Chondrocyte (in vitro differentiated cells): ENCODE data around the gene ABCA12. TPM values are rescaled to one million over a fixed set of nuclear protein-coding genes. Genes with fewer than 3 reads are reported as not detected.

Experiments
- DNase-seq: peaks from one replicate; pipeline ENCODE4 v3.0.0; 2021; ENCODE audit warnings: mixed read lengths, low spot score
- H3K27ac Mint-ChIP-seq: one replicate; pipeline ENCODE4 v1.8.0; 2021; ENCODE audit warnings: mild to moderate bottlenecking, moderate library complexity, mixed read lengths; ENCODE audit not compliant: unreplicated experiment
- H3K27me3 Mint-ChIP-seq: 2 replicates; pipeline ENCODE4 v1.8.0; 2021; ENCODE audit warnings: low read depth, mixed read lengths
- H3K36me3 Mint-ChIP-seq: 2 replicates; pipeline ENCODE4 v1.8.0; 2021; ENCODE audit warnings: low read depth, mixed read lengths
- H3K4me1 Mint-ChIP-seq: 2 replicates; pipeline ENCODE4 v1.8.0; 2021; ENCODE audit warnings: low read depth, mild to moderate bottlenecking, mixed read lengths
- H3K4me3 Mint-ChIP-seq: one replicate; pipeline ENCODE4 v1.8.0; 2021; ENCODE audit warnings: mild to moderate bottlenecking, moderate library complexity, mixed read lengths; ENCODE audit not compliant: unreplicated experiment
- H3K9me3 Mint-ChIP-seq: 2 replicates; pipeline ENCODE4 v1.8.0; 2021; ENCODE audit warnings: low read depth, mixed read lengths
- CTCF ChIP-seq: fragments of 200-600 bp; sonication (generic); IDR thresholded peaks from 2 replicates; pipeline ENCODE4 v1.5.0; 2021; ENCODE audit warnings: antibody characterized with exemption, mild to moderate bottlenecking, moderate library complexity
- total RNA-seq: library from RNA; stranded (reverse); gene quantifications from 3 replicates; pipeline ENCODE4 v1.2.1, GENCODE V29; 2021

The ABCA12 gene
- total RNA-seq, 1 donor from 2014 or later: 0.40 TPM

DNA sequence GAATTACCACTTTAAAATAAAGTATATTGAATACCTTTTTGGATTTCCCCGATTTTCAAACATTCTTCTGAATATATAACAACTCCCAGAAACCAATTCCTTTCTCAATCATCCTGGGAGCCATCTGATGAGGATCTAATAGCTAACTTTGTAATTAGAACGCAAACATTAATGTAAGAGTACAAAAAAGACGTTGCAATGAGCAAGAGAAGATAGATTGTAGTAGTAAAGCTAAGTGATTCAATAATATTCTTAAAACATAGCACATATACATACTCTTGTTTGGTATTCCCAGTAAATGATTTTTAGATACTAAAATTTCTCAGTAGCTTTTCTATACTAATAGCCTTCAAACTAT is 1.1 kb downstream of the ABCA12 start:
- Mint-ChIP-seq H3K4me1 (peaks cover 36% of the 10 kb centered on the region), H3K27me3 (no peaks in the 10 kb centered on the region), H3K27ac (peak overlapping the region; percentile 18), H3K9me3 (peaks cover 9% of the 10 kb centered on the region), H3K4me3 (no peak overlapping the region), H3K36me3 (peaks cover 4% of the 10 kb centered on the region)
- no peak for TF ChIP-seq CTCF
- no peak for DNase-seq

- H3K4me1 Mint-ChIP-seq: peaks cover 38% of the 10 kb centered on the region
- H3K4me3 Mint-ChIP-seq: no peak overlapping the region
- DNase-seq: no peak
- peaks cover 5% of the 10 kb centered on the region for H3K36me3 Mint-ChIP-seq
- peaks cover 9% of the 10 kb centered on the region for H3K9me3 Mint-ChIP-seq
- no peak overlapping the region for H3K27ac Mint-ChIP-seq
- no peak for TF ChIP-seq CTCF
- no peaks in the 10 kb centered on the region for H3K27me3 Mint-ChIP-seq
Measured at GRCh38 chr2:215136669-215137328, 1.6 kb downstream of the ABCA12 start.

DNA sequence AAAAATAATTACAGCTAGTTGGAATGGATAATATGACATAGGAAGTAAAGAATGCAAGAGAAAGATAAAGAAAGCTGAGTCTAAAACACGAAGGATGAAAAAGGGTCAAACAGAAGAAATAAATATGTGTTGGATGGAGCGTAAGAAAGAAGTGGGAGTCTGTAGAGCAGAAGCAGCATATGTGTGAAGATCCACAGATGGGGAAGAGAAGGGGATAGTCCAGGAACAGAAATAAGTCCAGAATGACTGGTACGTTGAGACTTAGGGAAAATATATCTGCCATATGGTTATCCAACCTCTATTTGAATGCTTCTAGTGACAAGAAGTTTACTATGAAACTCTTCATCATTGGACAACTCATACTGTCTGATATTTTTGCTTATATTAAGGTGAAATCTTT is 18.0 kb downstream of the ABCA12 start:
- no peak overlapping the region for H3K4me3 Mint-ChIP-seq
- peaks cover 11% of the 10 kb centered on the region for H3K27me3 Mint-ChIP-seq
- H3K9me3 Mint-ChIP-seq: peaks cover 13% of the 10 kb centered on the region
- H3K36me3 Mint-ChIP-seq: peaks cover 2% of the 10 kb centered on the region
- no peak overlapping the region for H3K27ac Mint-ChIP-seq
- TF ChIP-seq CTCF: no peak
- no peaks in the 10 kb centered on the region for H3K4me1 Mint-ChIP-seq
- DNase-seq: no peak

DNA sequence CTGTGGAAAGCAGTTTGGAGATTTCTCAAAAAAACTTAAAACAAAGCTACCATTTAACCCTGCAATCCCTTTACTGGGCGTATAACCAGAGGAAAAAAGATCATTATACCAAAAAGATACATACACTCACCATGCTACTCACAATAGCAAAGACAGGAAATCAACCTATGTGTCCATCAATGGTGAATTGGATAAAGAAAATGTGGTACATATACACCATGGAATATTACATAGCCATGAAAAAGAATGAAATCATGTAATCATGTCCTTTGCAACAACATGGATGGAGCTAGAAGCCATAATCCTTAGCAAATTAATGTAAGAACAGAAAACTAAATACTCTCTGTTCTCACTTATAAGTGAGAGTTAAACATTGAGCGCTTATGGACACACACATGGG is 18.6 kb downstream of the ABCA12 start:
- Mint-ChIP-seq H3K4me3 (no peak overlapping the region), H3K27me3 (peaks cover 11% of the 10 kb centered on the region), H3K27ac (no peak overlapping the region), H3K4me1 (no peaks in the 10 kb centered on the region), H3K9me3 (peaks cover 13% of the 10 kb centered on the region), H3K36me3 (peaks cover 2% of the 10 kb centered on the region)
- DNase-seq: no peak
- no peak for TF ChIP-seq CTCF

DNA sequence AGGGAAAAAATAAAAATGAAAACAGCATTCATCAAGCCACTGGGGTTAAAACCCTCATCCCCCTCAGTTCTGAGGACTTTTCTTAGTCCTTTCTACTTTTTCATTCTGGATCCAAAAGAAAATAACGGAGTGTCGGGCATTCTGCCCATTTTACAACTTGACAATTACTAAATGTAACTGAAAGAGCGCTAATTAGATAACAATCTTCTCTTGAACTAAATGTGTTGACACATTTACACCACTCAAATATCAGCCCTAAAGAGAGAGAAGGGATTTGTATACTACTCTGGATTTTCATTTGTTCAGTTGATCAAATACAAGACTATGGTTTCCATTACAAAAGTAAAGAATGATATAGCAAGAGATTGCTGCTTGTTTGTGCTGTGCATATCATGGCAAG is 27.5 kb downstream of the ABCA12 start:
- no peak for TF ChIP-seq CTCF
- no peaks in the 10 kb centered on the region for H3K9me3 Mint-ChIP-seq
- no peak overlapping the region for H3K27ac Mint-ChIP-seq
- H3K4me3 Mint-ChIP-seq: no peak overlapping the region
- no peaks in the 10 kb centered on the region for H3K4me1 Mint-ChIP-seq
- H3K27me3 Mint-ChIP-seq: peaks cover 3% of the 10 kb centered on the region
- H3K36me3 Mint-ChIP-seq: no peaks in the 10 kb centered on the region
- no peak for DNase-seq
